GM18519 (cell line): ENCODE measurements around the gene BHLHE41.

ENCODE experiments used
- ATAC-seq: cut with Tn5 transposase; IDR thresholded peaks from one replicate; pipeline ENCODE4 v1.9.1; 2021; ENCODE audit warnings: mild to moderate bottlenecking, moderate library complexity; ENCODE audit not compliant: unreplicated experiment, low FRiP score

BHLHE41 gene

GRCh38 chr12:26135010-26135420 is 10.2 kb upstream of the BHLHE41 start:
- ATAC-seq, result no peak

GRCh38 chr12:26134540-26134939 is 9.7 kb upstream of the BHLHE41 start:
- no peak for ATAC-seq

GRCh38 chr12:26133521-26133920 is 8.7 kb upstream of the BHLHE41 start:
- no peak for ATAC-seq

- no peak for ATAC-seq
These were observed 8.0 kb upstream of the BHLHE41 start for GRCh38 chr12:26132866-26133265.

DNA sequence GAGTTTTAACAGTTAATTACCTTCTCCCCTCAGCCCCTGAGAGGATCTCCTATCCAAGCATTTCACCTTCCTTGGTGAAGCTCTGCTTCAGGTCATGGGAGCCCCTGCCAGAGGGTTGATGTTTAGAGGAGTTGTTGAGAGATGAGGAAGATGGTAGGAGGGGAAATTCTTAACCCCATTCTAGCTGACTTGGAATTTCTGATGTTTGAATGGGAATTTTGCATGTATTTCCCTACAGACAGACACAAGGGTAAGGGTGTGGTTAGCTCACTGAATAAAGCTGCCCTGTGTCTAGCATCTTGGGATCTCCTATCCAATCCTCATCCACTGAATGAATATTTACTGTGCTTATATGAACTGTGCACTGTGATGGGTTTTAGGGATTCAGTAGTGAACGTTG is 7.1 kb upstream of the BHLHE41 start:
- ATAC-seq, result no peak

DNA sequence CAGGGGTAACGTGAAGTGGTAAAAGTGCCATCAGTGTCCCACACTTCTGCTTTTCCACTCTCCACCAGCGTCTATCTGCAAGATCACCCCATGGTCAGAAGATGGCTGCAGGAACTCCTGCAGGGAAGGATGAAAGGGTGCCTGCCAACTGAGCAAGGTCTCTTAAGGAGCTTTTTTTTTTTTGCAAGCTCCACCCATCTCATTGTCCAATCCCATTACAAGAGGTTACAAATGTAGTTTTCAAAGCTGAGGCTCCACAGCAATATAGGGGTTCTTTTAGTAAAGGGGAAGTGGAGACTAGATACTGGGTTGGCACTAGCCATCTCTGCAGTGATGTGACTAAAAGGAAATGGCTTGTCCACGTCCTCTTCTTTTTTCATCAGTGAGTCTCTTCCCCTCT is 5.9 kb upstream of the BHLHE41 start:
- ATAC-seq, result no peak

DNA sequence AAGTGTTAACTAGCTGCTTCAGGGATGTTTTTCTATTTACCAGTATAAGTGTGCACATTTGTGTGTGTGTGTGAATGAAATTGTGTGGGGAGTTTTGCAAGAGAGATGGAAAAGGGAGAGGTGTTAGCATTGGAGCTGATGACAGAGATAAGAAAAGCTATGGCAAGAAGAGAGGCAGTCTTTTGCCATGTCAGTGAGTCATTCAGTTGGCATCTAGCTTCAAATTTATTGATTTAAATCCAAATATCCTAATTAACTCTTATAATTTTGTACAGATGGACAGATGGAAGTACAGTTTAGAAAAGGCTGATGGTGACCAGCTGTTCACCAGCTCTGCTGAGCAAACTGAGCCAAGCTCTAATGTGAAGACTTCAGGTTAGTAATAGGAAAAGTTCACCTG is 3.3 kb upstream of the BHLHE41 start:
- no peak for ATAC-seq

DNA sequence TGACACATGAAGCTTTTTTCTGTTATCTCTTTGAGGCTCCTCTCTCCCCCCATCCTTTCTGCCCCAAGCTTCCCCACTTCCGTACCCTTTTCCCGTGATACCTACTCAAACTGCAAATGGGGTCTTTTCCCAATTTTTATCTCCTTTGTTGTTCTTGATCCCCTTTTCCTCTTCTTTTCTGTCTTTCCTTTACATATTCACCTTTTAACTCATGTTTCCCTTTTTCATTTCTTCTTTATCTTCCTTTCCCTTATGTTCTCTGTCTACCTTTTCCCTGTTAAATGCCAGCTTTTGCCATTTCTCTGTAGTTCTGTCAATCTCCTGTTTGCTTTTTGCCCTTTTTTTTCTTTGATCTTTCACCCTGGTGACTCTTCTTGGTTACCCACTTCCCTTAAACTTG is 2.6 kb upstream of the BHLHE41 start:
- ATAC-seq, result no peak

GRCh38 chr12:26126340-26127284 is 1.8 kb upstream of the BHLHE41 start:
- no peak for ATAC-seq

DNA sequence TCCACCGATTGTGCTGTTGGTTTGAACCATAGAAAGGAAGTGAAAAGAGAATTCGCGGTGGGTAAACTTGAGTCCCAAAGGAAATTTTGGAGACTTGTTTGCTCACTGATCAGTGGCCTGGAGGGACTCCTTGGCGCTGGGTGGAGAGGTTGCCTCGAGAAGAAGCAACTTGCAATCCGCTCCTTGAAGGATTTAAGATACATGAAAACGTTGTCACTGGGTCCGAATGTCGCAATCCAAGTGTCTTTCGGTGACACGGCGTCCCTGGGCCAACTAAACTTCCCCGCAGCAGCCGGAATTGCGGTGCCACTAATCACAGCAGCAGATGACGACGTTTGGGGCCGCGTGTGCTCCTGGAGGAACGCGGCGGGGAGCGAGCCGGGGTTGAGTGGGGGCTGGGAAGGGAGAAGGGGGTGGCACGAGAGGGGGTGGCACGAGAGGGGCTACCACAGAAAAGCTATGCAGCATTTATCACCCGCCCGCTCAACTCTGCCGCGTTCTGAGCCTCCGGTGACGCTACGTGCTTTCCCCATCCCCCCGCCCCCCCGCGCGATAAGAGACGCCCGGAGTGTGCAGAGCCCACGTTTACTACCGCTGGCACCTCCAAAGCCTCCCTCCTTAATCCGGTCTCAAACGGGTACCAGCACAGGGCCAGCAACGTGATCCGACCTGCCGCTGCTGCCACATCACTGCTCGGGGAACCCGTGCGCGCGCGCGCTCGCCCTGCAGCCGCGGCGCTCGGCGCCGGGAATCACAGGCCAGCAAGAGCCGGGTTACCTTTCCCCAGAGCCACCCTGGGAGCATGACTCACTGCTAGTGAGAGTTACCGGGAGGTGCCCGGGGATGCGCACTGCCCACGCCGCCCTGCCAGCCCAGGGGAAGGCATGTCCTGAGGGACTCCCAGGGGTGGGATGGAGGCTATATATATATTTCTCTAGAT is 833 bp upstream of the BHLHE41 start:
- ATAC-seq, result no peak

- ATAC-seq, result no peak
These were observed 1.3 kb downstream of the BHLHE41 start for GRCh38 chr12:26123482-26123980.

- ATAC-seq, result no peak
These were observed 2.0 kb downstream of the BHLHE41 start for GRCh38 chr12:26122681-26123481.

- no peak for ATAC-seq
These were observed 2.7 kb downstream of the BHLHE41 start for GRCh38 chr12:26122061-26122680.

DNA sequence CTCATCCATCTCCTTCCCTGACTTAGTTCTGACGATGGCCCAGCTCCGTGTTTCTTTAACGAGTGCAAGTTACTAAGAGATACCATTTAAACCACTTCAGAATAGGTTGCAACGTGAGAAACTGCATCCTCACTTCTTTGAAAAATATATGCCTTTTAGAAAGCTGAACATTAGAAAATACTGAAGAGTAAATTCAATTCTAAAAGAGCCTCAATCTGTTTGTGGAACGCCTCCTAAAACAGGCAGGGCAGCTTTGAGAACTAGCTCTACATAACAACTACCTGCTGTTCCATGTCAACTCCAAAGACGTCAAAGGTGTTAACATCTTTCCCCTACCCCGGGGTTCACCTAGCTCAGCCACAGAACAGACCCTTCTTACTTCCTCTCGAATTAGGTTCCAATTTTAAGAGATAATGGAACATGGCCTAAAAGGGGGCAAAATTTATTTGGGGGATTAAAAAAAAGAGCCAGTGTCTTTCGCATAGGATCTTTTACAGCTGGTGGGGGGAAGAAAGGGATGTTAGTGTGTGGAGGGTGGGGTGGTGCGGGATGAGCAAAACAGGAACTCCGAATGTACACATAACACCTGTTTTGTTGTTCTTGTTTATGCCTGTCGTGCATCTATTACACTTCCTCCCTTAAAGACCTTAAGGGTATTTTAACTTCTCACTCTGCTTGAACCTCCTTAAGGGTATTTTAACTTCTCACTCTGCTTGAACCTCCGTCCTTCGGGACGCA is 3.3 kb downstream of the BHLHE41 start:
- no peak for ATAC-seq

DNA sequence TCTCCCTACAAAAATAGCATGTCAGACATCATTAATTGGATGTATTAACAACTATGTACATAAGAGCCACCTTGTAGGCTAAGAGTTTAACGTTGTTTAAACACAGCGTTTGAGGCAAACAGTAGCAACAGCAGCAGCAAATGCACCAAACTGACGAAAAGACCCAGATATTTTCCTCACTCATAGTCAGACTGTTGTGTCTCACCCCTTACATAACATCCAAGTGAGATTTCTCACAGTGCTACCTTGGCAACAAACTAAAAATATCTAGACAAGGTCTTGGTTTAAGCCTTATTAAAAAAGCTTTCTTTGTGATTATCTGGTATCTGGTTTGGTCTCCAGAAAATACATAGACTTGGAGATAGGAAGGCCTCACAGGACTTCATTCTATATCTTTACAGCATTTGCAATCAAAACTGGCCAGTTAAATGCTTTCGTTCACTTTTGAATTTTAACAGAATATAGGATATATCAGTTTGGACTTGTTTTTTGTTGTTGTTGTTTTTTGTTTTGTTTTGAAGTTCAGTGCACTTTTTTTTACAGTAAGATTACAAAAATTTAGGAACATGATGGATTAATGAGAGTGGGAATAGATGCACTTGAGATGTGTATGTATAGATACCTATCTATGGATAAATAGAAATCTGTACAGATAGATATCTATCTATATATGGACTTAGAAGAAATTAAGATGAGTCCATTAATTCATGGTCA is 4.1 kb downstream of the BHLHE41 start:
- ATAC-seq, result no peak

GRCh38 chr12:26119391-26119989 is 5.3 kb downstream of the BHLHE41 start:
- ATAC-seq, result no peak

DNA sequence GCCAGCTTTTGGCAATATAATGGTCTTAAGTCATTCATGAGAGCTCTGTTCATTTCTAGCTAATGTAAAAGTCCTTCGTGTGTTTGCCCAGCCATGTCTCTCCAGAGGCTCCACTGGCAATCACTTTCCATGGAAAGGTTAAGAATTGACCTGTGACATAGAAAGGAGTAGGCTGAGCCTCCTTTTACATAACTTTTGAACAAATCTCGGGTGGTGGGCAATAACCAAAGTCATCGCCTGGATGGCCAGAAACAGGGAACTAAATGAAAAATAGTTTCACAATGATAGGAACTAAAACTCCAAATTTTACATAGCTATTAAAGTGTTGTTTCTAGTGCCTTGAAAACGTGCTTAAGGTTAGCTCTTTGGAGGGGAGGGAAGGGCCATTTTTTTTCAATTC is 6.5 kb downstream of the BHLHE41 start:
- ATAC-seq, result no peak
